ENCODE results near the gene NPL. TPM values are rescaled to one million over a fixed set of nuclear protein-coding genes. Genes with fewer than 3 reads are reported as not detected.

Gene NPL
- total RNA-seq, 1 donor from 2014 or later = 2.3 TPM

DNA sequence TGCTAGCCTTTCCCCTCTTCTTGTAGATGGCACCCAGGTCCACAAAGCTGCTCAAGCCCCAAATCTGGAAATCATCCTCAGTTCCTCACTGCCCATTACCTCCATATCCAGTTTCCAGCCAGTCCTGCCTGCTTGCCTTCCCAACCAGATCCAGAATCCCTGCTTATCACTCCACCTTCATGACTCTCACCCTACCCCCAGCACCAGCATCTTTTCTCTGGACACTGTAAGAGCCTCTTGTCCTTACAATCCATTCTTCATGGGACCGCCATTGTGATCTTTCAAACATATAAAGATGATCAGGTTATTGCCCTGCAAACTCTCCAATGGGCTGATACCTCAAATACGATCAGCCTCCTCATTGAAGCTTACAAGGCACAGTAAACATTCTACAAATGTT is 23.5 kb upstream of the NPL start:
- Mint-ChIP-seq H3K4me3 (ENCODE audit: unreplicated experiment) (no peak overlapping the region), H3K36me3 (ENCODE audit: unreplicated experiment) (peaks cover 5% of the 10 kb centered on the region), H3K27ac (ENCODE audit: unreplicated experiment) (no peak overlapping the region), H3K27me3 (ENCODE audit: unreplicated experiment) (peaks cover 2% of the 10 kb centered on the region), H3K9me3 (ENCODE audit: unreplicated experiment) (no peaks in the 10 kb centered on the region), H3K4me1 (ENCODE audit: low read depth, unreplicated experiment) (peaks cover 20% of the 10 kb centered on the region)
- TF ChIP-seq, protein P1, sequence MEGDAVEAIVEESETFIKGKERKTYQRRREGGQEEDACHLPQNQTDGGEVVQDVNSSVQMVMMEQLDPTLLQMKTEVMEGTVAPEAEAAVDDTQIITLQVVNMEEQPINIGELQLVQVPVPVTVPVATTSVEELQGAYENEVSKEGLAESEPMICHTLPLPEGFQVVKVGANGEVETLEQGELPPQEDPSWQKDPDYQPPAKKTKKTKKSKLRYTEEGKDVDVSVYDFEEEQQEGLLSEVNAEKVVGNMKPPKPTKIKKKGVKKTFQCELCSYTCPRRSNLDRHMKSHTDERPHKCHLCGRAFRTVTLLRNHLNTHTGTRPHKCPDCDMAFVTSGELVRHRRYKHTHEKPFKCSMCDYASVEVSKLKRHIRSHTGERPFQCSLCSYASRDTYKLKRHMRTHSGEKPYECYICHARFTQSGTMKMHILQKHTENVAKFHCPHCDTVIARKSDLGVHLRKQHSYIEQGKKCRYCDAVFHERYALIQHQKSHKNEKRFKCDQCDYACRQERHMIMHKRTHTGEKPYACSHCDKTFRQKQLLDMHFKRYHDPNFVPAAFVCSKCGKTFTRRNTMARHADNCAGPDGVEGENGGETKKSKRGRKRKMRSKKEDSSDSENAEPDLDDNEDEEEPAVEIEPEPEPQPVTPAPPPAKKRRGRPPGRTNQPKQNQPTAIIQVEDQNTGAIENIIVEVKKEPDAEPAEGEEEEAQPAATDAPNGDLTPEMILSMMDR (IDR thresholded peaks at IDR 0.05; ENCODE audit: partially characterized antibody, unreplicated experiment) = no peak
- no peak for DNase-seq

GRCh38 chr1:182766881-182767645 is 22.5 kb upstream of the NPL start:
- Mint-ChIP-seq H3K27me3 (ENCODE audit: unreplicated experiment) (peaks cover 2% of the 10 kb centered on the region), H3K4me3 (ENCODE audit: unreplicated experiment) (no peak overlapping the region), H3K4me1 (ENCODE audit: low read depth, unreplicated experiment) (peaks cover 18% of the 10 kb centered on the region), H3K27ac (ENCODE audit: unreplicated experiment) (no peak overlapping the region), H3K36me3 (ENCODE audit: unreplicated experiment) (no peaks in the 10 kb centered on the region), H3K9me3 (ENCODE audit: unreplicated experiment) (peaks cover 2% of the 10 kb centered on the region)
- no peak for DNase-seq
- TF ChIP-seq, protein P1 (IDR thresholded peaks at IDR 0.05; ENCODE audit: partially characterized antibody, unreplicated experiment) = no peak

GRCh38 chr1:182768963-182769362 is 20.6 kb upstream of the NPL start:
- TF ChIP-seq, protein P1 (IDR thresholded peaks at IDR 0.05; ENCODE audit: partially characterized antibody, unreplicated experiment) = no peak
- peaks cover 2% of the 10 kb centered on the region for H3K9me3 Mint-ChIP-seq (ENCODE audit: unreplicated experiment)

DNA sequence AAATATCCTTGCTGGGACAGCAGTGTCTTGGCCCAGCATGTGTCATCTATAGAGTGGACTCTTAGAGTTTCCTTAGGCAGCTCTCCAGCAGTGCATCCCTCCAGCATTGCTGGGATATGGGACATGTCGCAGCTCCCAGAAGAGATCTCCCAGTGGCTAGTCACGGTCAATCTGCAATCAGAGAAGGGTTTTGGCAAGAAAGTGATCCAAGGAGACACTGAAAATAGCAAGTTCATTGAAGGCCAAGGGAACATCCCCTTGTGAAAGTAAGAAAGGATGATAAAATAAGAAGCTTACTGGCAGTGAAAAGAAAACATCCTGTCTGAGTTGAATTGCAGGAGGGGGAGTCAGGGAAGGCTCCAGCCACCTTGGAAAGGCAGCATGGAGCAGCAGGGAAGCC is 19.3 kb upstream of the NPL start:
- TF ChIP-seq, protein P1 (IDR thresholded peaks at IDR 0.05; ENCODE audit: partially characterized antibody, unreplicated experiment) = no peak
- no peak overlapping the region for H3K27ac Mint-ChIP-seq (ENCODE audit: unreplicated experiment)
- peaks cover 4% of the 10 kb centered on the region for H3K9me3 Mint-ChIP-seq (ENCODE audit: unreplicated experiment)
- H3K27me3 Mint-ChIP-seq (ENCODE audit: unreplicated experiment) = no peaks in the 10 kb centered on the region
- H3K4me1 Mint-ChIP-seq (ENCODE audit: low read depth, unreplicated experiment) = peaks cover 13% of the 10 kb centered on the region
- H3K4me3 Mint-ChIP-seq (ENCODE audit: unreplicated experiment) = no peak overlapping the region
- DNase-seq = no peak
- H3K36me3 Mint-ChIP-seq (ENCODE audit: unreplicated experiment) = no peaks in the 10 kb centered on the region

More at GRCh38 chr1:182768963-182769362, 20.6 kb upstream of the NPL start:
- Mint-ChIP-seq H3K4me3 (ENCODE audit: unreplicated experiment) (no peak overlapping the region), H3K4me1 (ENCODE audit: low read depth, unreplicated experiment) (peaks cover 20% of the 10 kb centered on the region), H3K36me3 (ENCODE audit: unreplicated experiment) (no peaks in the 10 kb centered on the region), H3K27ac (ENCODE audit: unreplicated experiment) (no peak overlapping the region), H3K27me3 (ENCODE audit: unreplicated experiment) (peaks cover 1% of the 10 kb centered on the region)
- DNase-seq = no peak

GRCh38 chr1:182771187-182771984 is 18.2 kb upstream of the NPL start:
- Mint-ChIP-seq H3K36me3 (ENCODE audit: unreplicated experiment) (no peaks in the 10 kb centered on the region), H3K4me3 (ENCODE audit: unreplicated experiment) (no peak overlapping the region), H3K27me3 (ENCODE audit: unreplicated experiment) (no peaks in the 10 kb centered on the region), H3K9me3 (ENCODE audit: unreplicated experiment) (peaks cover 4% of the 10 kb centered on the region), H3K27ac (ENCODE audit: unreplicated experiment) (no peak overlapping the region), H3K4me1 (ENCODE audit: low read depth, unreplicated experiment) (peaks cover 5% of the 10 kb centered on the region)
- TF ChIP-seq, protein P1 (IDR thresholded peaks at IDR 0.05; ENCODE audit: partially characterized antibody, unreplicated experiment) = peak; percentile 57
- no peak for DNase-seq

Measured in glutamatergic neuron (in vitro differentiated cells).